IPS-15b (cell line): Measurements from ENCODE around the gene TTC8.

Experiments used
- H3K27me3 ChIP-seq: one replicate; pipeline ENCODE4 v1.6.1; 2013; ENCODE audit warnings: low read length; ENCODE audit not compliant: control insufficient read depth, insufficient read depth
- H3K36me3 ChIP-seq: one replicate; pipeline ENCODE4 v1.6.1; 2013; ENCODE audit warnings: low read length; ENCODE audit not compliant: control insufficient read depth, insufficient read depth
- H3K4me1 ChIP-seq: one replicate; pipeline ENCODE4 v1.6.1; 2013; ENCODE audit warnings: mild to moderate bottlenecking, low read length; ENCODE audit not compliant: control insufficient read depth, insufficient read depth
- H3K4me3 ChIP-seq: one replicate; pipeline ENCODE4 v1.5.1; 2013; ENCODE audit warnings: low read depth, low read length
- H3K9ac ChIP-seq: one replicate; pipeline ENCODE4 v1.6.1; 2013; ENCODE audit warnings: low read depth, mild to moderate bottlenecking, low read length
- H3K9me3 ChIP-seq: one replicate; pipeline ENCODE4 v1.6.1; 2013; ENCODE audit warnings: mild to moderate bottlenecking, low read length; ENCODE audit not compliant: control insufficient read depth, insufficient read depth

Gene TTC8

DNA sequence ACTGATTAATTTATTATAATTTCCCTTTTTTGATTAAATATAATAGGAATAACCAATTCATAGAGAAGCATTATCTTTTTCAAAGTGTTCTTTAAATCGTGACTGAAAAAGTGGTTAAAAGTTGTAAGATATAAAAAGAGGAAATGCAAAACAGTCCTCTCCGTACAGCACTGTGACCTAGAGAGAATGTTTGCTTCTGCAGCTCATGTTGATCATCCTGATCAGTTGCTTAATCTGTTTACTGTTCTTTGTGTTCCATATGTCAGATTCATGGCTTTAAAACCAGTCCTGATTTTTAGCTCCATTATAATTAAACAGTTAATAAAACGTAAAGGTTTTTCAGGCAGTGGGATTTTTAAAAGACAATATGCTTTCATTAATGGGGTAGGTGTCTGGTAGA is 4.7 kb downstream of the TTC8 start:
- Histone ChIP-seq H3K4me3 (no peak overlapping the region), H3K4me1 (no peaks in the 10 kb centered on the region)

GRCh38 chr14:88829685-88830302 is 5.3 kb downstream of the TTC8 start:
- H3K27me3 ChIP-seq = no peaks in the 10 kb centered on the region
- no peak overlapping the region for H3K4me3 ChIP-seq
- H3K4me1 ChIP-seq = no peaks in the 10 kb centered on the region
- no peaks in the 10 kb centered on the region for H3K9me3 ChIP-seq
- no peaks in the 10 kb centered on the region for H3K36me3 ChIP-seq
- no peak overlapping the region for H3K9ac ChIP-seq

More for the DNA sequence above, 4.7 kb downstream of the TTC8 start:
- no peaks in the 10 kb centered on the region for H3K9me3 ChIP-seq
- no peaks in the 10 kb centered on the region for H3K36me3 ChIP-seq
- H3K27me3 ChIP-seq = no peaks in the 10 kb centered on the region
- H3K9ac ChIP-seq = no peak overlapping the region

GRCh38 chr14:88831284-88831683 is 6.8 kb downstream of the TTC8 start:
- Histone ChIP-seq H3K27me3 (no peaks in the 10 kb centered on the region), H3K36me3 (no peaks in the 10 kb centered on the region), H3K4me3 (no peak overlapping the region), H3K4me1 (no peaks in the 10 kb centered on the region), H3K9me3 (no peaks in the 10 kb centered on the region), H3K9ac (no peak overlapping the region)

DNA sequence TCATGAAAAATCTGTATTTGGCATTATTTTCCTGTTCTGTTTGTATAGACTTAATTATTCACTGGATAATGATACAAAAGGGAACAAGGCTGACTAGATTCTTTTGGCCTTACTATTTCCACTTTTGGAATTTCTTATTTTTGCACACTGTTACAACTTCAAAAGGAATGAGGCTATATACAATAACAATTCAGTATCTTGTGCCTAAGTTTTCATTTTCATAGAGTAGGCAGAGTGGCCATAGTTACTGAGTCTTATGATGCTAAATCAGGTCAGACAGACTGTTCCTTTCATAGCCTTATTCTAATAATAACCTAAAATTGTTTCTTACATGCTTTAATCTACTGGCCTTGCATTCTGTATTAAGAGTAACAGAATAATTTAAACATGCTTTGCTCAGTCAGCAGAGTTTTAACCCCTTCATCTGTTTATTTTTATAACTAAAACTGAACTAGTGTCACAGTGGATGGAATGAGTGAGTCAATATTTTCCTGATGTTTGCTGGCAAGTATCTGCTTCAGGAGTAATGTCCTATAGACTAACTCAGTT is 10.5 kb downstream of the TTC8 start:
- no peaks in the 10 kb centered on the region for H3K36me3 ChIP-seq
- no peaks in the 10 kb centered on the region for H3K4me1 ChIP-seq
- no peak overlapping the region for H3K4me3 ChIP-seq
- no peaks in the 10 kb centered on the region for H3K27me3 ChIP-seq
- H3K9me3 ChIP-seq = no peaks in the 10 kb centered on the region
- no peak overlapping the region for H3K9ac ChIP-seq

DNA sequence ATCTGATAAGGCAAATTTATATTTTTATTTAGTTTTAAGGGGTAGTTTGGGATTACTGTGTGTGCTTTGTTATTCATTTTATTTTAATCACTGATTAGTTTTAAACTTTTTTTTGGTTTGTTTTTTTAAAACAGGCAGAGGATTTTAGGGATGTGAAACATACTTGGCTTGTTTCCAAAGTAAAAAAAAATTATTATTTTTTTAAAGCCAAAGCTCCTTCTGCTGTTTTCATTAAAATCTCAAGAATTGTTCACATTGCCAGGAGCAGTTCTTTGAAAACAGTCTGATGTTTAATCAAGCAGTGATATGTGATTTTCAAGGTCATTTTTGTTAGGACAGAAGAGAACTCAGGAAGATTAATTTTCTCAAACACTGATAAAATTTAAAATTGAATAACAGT is 11.2 kb downstream of the TTC8 start:
- H3K27me3 ChIP-seq = no peaks in the 10 kb centered on the region
- no peaks in the 10 kb centered on the region for H3K9me3 ChIP-seq
- no peak overlapping the region for H3K9ac ChIP-seq
- H3K36me3 ChIP-seq = no peaks in the 10 kb centered on the region
- H3K4me3 ChIP-seq = no peak overlapping the region
- H3K4me1 ChIP-seq = no peaks in the 10 kb centered on the region

DNA sequence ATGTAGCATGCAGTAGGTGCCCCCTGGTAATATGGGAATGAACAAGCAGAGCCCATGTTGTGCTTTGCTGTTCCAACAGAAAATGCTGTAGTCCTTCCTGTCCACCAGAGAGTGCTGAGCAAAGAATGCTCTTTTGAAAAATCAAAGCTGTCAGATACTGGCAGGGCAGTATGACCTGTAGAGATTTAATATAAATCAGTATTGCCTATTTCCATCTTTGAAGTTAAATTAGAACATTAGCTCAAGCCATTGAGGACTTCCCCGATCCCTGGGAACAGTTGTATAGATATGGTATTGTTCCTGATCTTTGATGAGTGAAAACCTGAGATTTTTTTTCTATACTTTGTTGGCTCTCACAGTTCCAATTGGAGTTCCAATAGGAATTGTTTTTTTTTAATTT is 13.0 kb downstream of the TTC8 start:
- no peaks in the 10 kb centered on the region for H3K27me3 ChIP-seq
- no peak overlapping the region for H3K9ac ChIP-seq
- H3K4me3 ChIP-seq = no peak overlapping the region
- H3K36me3 ChIP-seq = no peaks in the 10 kb centered on the region
- no peaks in the 10 kb centered on the region for H3K9me3 ChIP-seq
- no peaks in the 10 kb centered on the region for H3K4me1 ChIP-seq

- Histone ChIP-seq H3K4me1 (no peaks in the 10 kb centered on the region), H3K9me3 (no peaks in the 10 kb centered on the region), H3K36me3 (no peaks in the 10 kb centered on the region), H3K27me3 (no peaks in the 10 kb centered on the region), H3K9ac (no peak overlapping the region), H3K4me3 (no peak overlapping the region)
These were observed 13.6 kb downstream of the TTC8 start for GRCh38 chr14:88838015-88838414.

GRCh38 chr14:88840926-88841325 is 16.5 kb downstream of the TTC8 start:
- H3K36me3 ChIP-seq = no peaks in the 10 kb centered on the region
- no peak overlapping the region for H3K4me3 ChIP-seq
- H3K4me1 ChIP-seq = no peaks in the 10 kb centered on the region
- no peak overlapping the region for H3K9ac ChIP-seq
- H3K27me3 ChIP-seq = no peaks in the 10 kb centered on the region
- no peaks in the 10 kb centered on the region for H3K9me3 ChIP-seq

DNA sequence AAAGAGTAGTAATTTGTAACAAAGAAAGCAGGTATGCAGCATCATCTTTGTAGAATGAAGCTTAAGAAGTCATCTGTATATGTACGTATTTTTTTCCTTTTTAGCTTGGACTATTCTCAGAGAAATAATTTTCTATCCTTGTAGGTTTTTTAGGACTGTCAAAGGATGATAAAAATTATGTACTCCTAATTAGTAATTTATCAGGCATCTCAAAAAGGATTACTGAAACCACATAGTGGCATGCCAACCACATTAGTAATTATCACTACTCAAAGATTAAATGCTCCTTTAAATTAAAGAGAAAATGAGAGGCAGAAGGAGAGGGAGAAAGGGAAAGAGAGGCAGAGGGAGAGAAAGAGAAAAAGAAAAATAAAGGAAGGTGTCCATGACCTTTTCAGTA is 17.3 kb downstream of the TTC8 start:
- Histone ChIP-seq H3K36me3 (no peaks in the 10 kb centered on the region), H3K27me3 (no peaks in the 10 kb centered on the region), H3K9ac (no peak overlapping the region), H3K4me3 (no peak overlapping the region), H3K4me1 (no peaks in the 10 kb centered on the region), H3K9me3 (no peaks in the 10 kb centered on the region)

DNA sequence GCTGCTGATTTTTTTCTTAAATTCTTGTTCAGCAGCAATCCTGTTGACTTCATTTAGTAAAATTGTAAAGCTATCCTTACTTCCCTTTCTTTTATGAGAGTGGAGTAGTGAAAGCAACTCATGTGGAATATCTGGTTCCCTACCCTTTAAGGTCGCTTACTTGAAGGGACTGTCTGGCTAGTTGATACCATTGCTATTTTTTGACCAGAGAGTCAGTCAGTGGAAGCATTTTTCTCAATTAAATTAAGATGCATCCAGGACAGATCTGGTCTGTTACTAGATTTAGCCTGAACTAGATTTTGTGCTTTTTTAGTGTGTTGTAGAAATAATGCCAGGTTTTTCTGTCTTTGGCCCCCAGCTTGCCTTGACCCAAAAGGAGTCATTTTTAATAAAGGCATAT is 18.0 kb downstream of the TTC8 start:
- H3K4me1 ChIP-seq = no peaks in the 10 kb centered on the region
- no peak overlapping the region for H3K4me3 ChIP-seq
- H3K27me3 ChIP-seq = no peaks in the 10 kb centered on the region
- no peaks in the 10 kb centered on the region for H3K36me3 ChIP-seq
- H3K9me3 ChIP-seq = no peaks in the 10 kb centered on the region
- H3K9ac ChIP-seq = no peak overlapping the region

- Histone ChIP-seq H3K36me3 (no peaks in the 10 kb centered on the region), H3K27me3 (no peaks in the 10 kb centered on the region), H3K9me3 (no peaks in the 10 kb centered on the region), H3K4me1 (no peaks in the 10 kb centered on the region), H3K4me3 (no peak overlapping the region), H3K9ac (no peak overlapping the region)
These were observed 20.6 kb downstream of the TTC8 start for GRCh38 chr14:88844980-88845491.

GRCh38 chr14:88848571-88848970 is 24.1 kb downstream of the TTC8 start:
- Histone ChIP-seq H3K9me3 (no peaks in the 10 kb centered on the region), H3K4me1 (peaks cover 11% of the 10 kb centered on the region), H3K4me3 (no peak overlapping the region), H3K27me3 (no peaks in the 10 kb centered on the region), H3K9ac (no peak overlapping the region), H3K36me3 (no peaks in the 10 kb centered on the region)
